Mucosa of descending colon (tissue), 3 donors: Measurements from ENCODE around the gene CNTN4. TPM values are rescaled to one million over a fixed set of nuclear protein-coding genes. Genes with fewer than 3 reads are reported as not detected.

Experiments used
- ATAC-seq: fragments of 200-7000 bp; cut with Tn5 transposase; one replicate; pipeline ENCODE4 v1.9.1; 2020; ENCODE audit warnings: mild to moderate bottlenecking, moderate library complexity
- DNase-seq, 3 donors: peaks; one replicate each; pipeline ENCODE4 v3.0.0-alpha.2; 2020
- H3K36me3 ChIP-seq: fragments of 200-600 bp; one replicate; pipeline ENCODE4 v1.8.0; 2021; ENCODE audit warnings: low read depth, mild to moderate bottlenecking
- H3K4me1 ChIP-seq: fragments of 200-600 bp; one replicate; pipeline ENCODE4 v1.8.0; 2021; ENCODE audit warnings: low read depth, mild to moderate bottlenecking
- H3K4me3 ChIP-seq: fragments of 200-600 bp; one replicate; pipeline ENCODE4 v1.8.0; 2021; ENCODE audit warnings: mild to moderate bottlenecking
- H3K9me3 ChIP-seq: fragments of 200-600 bp; one replicate; pipeline ENCODE4 v1.8.0; 2021; ENCODE audit warnings: mild to moderate bottlenecking
- intact Hi-C, 2 donors: fragments of 100-400 bp; cut with DNase I in 1 of 2; cut with micrococcal nuclease in 1 of 2; formaldehyde crosslinking; loops; one replicate each; pipeline versions ENCODE4 v1.11.0 to v1.11.1; 2022; cut with DNase I, micrococcal nuclease
- total RNA-seq, 3 donors: library from RNA; stranded (reverse); fragmentation: NEBNext Ultra II Directional in 2 of 3; extraction: Animal tissue kit (Norgen Biotek cat#: 25700) in 2 of 3; gene quantifications; one replicate each; pipeline versions ENCODE4 v1.2.1 to v1.2.4, GENCODE V29; 2021 to 2023
- TF ChIP-seq, protein P1 (sequence below): fragments of 200-600 bp; IDR thresholded peaks from one replicate; pipeline ENCODE4 v1.8.0; 2022; ENCODE audit warnings: antibody characterized with exemption, mild to moderate bottlenecking
- donor health status: DM: no; HTN: no; CAD: no; lungs with moderate emphysema.
- donor health status: DM: no; HTN: no; CAD: no.
- donor health status: DM: no; HTN: yes; CAD: no.

The CNTN4 gene
- total RNA-seq, 3 donors from 2014 or later = 7.8 to 41.1 (median 13.4) TPM

DNA sequence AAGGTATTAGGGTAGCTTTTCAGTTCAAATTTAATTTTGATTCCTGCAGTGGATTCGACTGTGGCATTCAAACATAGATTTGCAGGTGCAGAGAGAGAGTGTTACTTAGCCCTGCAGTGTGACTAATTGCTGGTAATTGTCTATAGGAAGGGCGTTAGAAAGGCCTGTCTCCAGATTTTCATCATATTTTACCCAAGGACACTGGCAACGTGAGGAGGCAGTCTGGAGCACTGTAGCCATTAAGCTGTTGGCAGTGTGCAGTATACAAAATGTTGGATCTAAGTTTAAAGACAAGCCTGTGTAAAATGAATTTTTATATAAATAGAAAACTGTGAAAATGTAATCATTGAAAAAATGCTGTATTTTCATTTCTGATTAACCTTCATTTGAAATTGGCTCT is 342.9 kb downstream of the CNTN4 start:
- no peak overlapping the region for H3K4me3 ChIP-seq
- ATAC-seq (no peak), DNase-seq (no peak)
- TF ChIP-seq, protein P1, sequence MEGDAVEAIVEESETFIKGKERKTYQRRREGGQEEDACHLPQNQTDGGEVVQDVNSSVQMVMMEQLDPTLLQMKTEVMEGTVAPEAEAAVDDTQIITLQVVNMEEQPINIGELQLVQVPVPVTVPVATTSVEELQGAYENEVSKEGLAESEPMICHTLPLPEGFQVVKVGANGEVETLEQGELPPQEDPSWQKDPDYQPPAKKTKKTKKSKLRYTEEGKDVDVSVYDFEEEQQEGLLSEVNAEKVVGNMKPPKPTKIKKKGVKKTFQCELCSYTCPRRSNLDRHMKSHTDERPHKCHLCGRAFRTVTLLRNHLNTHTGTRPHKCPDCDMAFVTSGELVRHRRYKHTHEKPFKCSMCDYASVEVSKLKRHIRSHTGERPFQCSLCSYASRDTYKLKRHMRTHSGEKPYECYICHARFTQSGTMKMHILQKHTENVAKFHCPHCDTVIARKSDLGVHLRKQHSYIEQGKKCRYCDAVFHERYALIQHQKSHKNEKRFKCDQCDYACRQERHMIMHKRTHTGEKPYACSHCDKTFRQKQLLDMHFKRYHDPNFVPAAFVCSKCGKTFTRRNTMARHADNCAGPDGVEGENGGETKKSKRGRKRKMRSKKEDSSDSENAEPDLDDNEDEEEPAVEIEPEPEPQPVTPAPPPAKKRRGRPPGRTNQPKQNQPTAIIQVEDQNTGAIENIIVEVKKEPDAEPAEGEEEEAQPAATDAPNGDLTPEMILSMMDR = no peak
- intact Hi-C loops = no loop called here
- no peaks in the 10 kb centered on the region for H3K4me1 ChIP-seq
- no peaks in the 10 kb centered on the region for H3K9me3 ChIP-seq
- no peaks in the 10 kb centered on the region for H3K36me3 ChIP-seq

DNA sequence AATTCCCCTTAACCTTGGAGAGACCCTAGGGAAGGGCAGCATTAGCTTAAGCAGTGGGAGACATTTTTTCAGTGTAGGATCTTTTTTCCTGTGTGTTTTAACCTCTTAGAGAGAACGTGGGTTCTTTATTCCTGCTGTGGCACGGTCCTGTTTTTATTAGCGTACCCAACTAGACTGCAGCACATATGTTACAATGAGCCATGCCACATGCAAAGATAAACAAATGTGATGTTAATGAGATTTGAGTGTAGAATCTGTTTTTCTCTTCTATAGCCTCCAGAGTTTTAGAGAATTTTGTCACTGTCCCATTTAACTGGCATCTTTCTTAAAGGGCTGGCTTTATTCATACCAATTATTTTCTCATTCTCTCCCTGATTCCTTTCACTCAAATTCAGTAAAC is 347.5 kb downstream of the CNTN4 start:
- ATAC-seq = no peak
- Histone ChIP-seq H3K4me3 (no peak overlapping the region), H3K9me3 (no peaks in the 10 kb centered on the region), H3K4me1 (no peaks in the 10 kb centered on the region), H3K36me3 (no peaks in the 10 kb centered on the region)
- DNase-seq = no peak
- TF ChIP-seq, protein P1 = no peak
- intact Hi-C loops = no loop called here

DNA sequence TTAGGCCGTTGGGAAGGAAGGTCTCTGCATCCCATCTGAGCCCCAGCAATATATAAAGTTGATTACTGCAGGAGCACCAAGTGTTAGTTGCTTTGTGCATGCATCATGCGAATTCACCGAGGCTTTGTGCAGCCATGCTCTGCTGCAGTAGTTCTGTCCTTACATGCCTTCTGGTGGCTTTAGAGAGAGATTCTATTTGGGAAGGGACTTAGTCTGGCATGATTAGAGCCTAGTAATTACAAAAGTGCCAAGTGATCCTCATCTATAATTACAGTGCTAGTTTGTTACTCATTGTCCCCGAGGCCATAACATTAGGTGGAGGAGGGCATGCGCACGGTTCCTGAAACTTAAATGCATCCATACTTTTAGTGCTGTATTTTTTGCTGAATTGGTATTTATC is 353.6 kb downstream of the CNTN4 start:
- Histone ChIP-seq H3K36me3 (no peaks in the 10 kb centered on the region), H3K9me3 (no peaks in the 10 kb centered on the region), H3K4me1 (no peaks in the 10 kb centered on the region), H3K4me3 (no peak overlapping the region)
- ATAC-seq (no peak), DNase-seq (no peak)
- TF ChIP-seq, protein P1 = no peak
- intact Hi-C loops = no loop called here

DNA sequence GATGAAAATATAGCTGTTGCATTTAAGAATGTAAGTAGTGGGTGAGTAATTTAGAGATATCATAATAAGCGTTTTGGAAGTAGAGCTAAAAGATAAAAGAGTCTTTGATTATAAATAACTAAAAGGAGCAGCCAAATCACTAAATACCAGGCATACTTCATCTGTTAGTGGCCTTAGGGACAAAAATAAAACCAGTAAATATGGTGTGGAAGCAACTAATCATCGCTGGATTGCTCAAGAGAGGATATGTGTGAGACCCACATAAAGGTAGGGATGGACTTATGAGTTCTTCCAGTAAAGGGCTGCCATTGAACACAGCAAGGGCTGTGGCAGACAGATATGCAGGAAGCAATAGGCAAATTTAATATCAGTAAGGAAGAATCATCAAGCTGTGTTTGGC is 356.2 kb downstream of the CNTN4 start:
- H3K4me1 ChIP-seq = no peaks in the 10 kb centered on the region
- no peak for DNase-seq
- no peak for ATAC-seq
- intact Hi-C loops = no loop called here
- no peaks in the 10 kb centered on the region for H3K9me3 ChIP-seq
- no peak overlapping the region for H3K4me3 ChIP-seq
- TF ChIP-seq, protein P1 = no peak
- no peaks in the 10 kb centered on the region for H3K36me3 ChIP-seq

DNA sequence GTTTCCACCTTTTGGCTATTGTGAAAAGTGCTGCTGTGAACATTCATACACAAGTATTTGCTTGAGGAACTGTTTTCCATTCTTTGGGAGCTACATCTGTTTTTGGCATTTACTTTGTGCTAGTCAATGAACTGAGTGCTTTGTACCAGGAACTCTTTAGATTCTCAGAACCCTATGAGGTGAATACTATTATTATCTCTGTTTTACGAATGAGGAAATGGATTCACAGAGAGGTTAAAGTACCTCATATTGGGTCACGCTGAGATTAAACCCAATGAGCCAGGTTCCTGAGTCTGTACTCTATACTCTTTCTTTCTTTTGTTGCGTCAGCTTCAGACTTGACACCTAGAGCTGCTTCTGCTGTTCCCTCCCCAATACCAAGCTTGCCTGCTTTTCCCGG is 358.1 kb downstream of the CNTN4 start:
- DNase-seq (no peak), ATAC-seq (no peak)
- Histone ChIP-seq H3K9me3 (no peaks in the 10 kb centered on the region), H3K36me3 (no peaks in the 10 kb centered on the region), H3K4me1 (no peaks in the 10 kb centered on the region), H3K4me3 (no peak overlapping the region)
- TF ChIP-seq, protein P1 = no peak
- intact Hi-C loops = no loop called here

DNA sequence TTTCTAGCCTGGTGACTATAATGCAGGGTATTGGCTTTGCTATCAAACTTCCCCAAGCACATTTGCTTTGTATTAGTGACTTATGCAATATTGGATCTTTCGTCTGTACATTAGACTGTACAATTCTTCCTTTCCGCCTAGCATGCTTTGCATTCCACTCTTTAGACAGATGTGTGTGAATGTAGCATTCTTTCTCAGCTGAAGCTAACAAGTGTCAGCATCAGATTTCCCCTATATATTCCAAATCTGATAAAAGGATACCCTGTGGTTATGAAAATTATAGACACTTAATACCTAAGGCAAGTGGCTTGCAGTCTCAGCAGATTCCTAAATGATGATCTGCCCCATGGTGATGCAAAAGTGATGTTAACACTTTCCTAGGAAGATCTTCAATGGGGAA is 360.1 kb downstream of the CNTN4 start:
- Histone ChIP-seq H3K9me3 (no peaks in the 10 kb centered on the region), H3K4me1 (no peaks in the 10 kb centered on the region), H3K36me3 (no peaks in the 10 kb centered on the region), H3K4me3 (no peak overlapping the region)
- no peak for ATAC-seq
- intact Hi-C loops = no loop called here
- TF ChIP-seq, protein P1 = no peak
- no peak for DNase-seq
